Loucy (cell line): ENCODE measurements around the gene HOXD10.

Source experiments
- H2AFZ ChIP-seq: fragments of 200-600 bp; sonication (generic); 2 replicates; pipeline ENCODE4 v1.6.0; 2016; ENCODE audit warnings: antibody characterized with exemption, mild to moderate bottlenecking, low read length, moderate library complexity
- H3F3A ChIP-seq: fragments of 200-600 bp; 2 replicates; pipeline ENCODE4 v1.6.0; 2016; ENCODE audit warnings: antibody characterized with exemption, low read depth, mild to moderate bottlenecking
- H3K27me3 ChIP-seq: fragments of 200-600 bp; sonication (generic); 2 replicates; pipeline ENCODE4 v1.6.1; 2014; ENCODE audit warnings: low read length, mild to moderate bottlenecking; ENCODE audit not compliant: insufficient read depth, poor library complexity, severe bottlenecking
- H3K36me3 ChIP-seq: fragments of 200-600 bp; sonication (generic); 2 replicates; pipeline ENCODE4 v1.6.1; 2016; ENCODE audit warnings: low read length; ENCODE audit not compliant: insufficient read depth
- H3K4me1 ChIP-seq: fragments of 200-600 bp; sonication (generic); 2 replicates; pipeline ENCODE4 v1.5.1; 2014; ENCODE audit warnings: low read length, mild to moderate bottlenecking; ENCODE audit not compliant: insufficient read depth, poor library complexity, severe bottlenecking
- H3K4me2 ChIP-seq: fragments of 200-600 bp; sonication (generic); 2 replicates; pipeline ENCODE4 v1.6.0; 2014; ENCODE audit warnings: antibody characterized with exemption, low read length, low read depth, mild to moderate bottlenecking; ENCODE audit not compliant: poor library complexity, severe bottlenecking
- H3K4me3 ChIP-seq: fragments of 200-600 bp; sonication (generic); 2 replicates; pipeline ENCODE4 v1.5.1; 2014; ENCODE audit warnings: low read length, mild to moderate bottlenecking, mixed read lengths; ENCODE audit not compliant: poor library complexity, severe bottlenecking
- H3K79me2 ChIP-seq: fragments of 200-600 bp; sonication (generic); 2 replicates; pipeline ENCODE4 v1.6.1; 2014; ENCODE audit warnings: low read length; ENCODE audit not compliant: insufficient read depth
- H3K9ac ChIP-seq: fragments of 200-600 bp; sonication (generic); 2 replicates; pipeline ENCODE4 v1.6.0; 2014; ENCODE audit warnings: mild to moderate bottlenecking, low read depth, low read length, moderate library complexity; ENCODE audit not compliant: poor library complexity, severe bottlenecking
- H3K9me2 ChIP-seq: fragments of 200-600 bp; sonication (generic); replicated peaks from 2 replicates; pipeline ENCODE4 v1.6.1; 2016; ENCODE audit warnings: low read depth, low read length, mixed read lengths
- H3K9me3 ChIP-seq: fragments of 200-600 bp; sonication (generic); 2 replicates; pipeline ENCODE4 v1.6.1; 2014; ENCODE audit warnings: mild to moderate bottlenecking, antibody characterized with exemption, low read length, low read depth; ENCODE audit not compliant: insufficient read depth
- H4K20me1 ChIP-seq: fragments of 200-600 bp; sonication (generic); 2 replicates; pipeline ENCODE4 v1.6.0; 2014; ENCODE audit warnings: antibody characterized with exemption, low read length, mild to moderate bottlenecking; ENCODE audit not compliant: insufficient read depth, poor library complexity, severe bottlenecking
- EZH2phosphoT487 ChIP-seq: fragments of 200-600 bp; IDR thresholded peaks from 2 replicates; pipeline ENCODE4 v1.6.1; 2018; ENCODE audit warnings: antibody characterized with exemption, mild to moderate bottlenecking, moderate library complexity, borderline replicate concordance
- TF ChIP-seq, protein P1 (sequence below): fragments of 200-600 bp; sonication (generic); conservative IDR thresholded peaks from 2 replicates; pipeline ENCODE4 v1.5.1; 2014; ENCODE audit warnings: mild to moderate bottlenecking, antibody characterized with exemption, low read length

The HOXD10 gene

DNA sequence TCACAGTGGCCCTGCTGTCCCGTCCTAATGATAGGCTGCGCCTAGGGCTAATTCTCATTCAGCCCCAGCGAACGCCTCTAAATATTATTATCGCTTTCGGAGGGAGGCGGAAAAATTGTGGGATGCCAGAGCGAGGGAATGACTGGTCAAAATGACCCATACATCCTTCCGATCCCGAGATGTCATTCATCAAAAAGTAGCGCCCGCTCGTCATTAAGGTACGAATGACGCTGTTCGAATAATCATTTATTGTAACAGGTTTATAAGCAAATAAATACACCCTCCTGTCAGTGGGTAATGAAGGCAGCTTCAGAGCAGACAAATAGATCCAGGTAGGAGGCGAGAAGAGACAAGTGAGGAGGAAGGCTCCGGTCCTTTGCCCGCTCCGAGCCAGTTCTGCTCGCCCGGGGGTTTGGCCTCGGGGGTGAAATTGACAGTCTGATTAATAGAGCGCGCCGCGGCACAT, 32.7 kb upstream of the HOXD10 start, which contains the start of gene EVX2:
TSS of gene EVX2 (minus strand) at position 167 of the 466 bp plus-strand sequence. CDS start 186 bp downstream, outside the sequence.
- Histone ChIP-seq H3K9me3 (no peaks in the 10 kb centered on the region), H4K20me1 (no peaks in the 10 kb centered on the region), H3K4me1 (no peaks in the 10 kb centered on the region), H3K9ac (no peak within 1 kb of the TSS), H2AFZ (no peak within 1 kb of the TSS), H3K27me3 (no peaks in the 10 kb centered on the region), H3K4me2 (no peak within 1 kb of the TSS), H3K79me2 (no peaks in the 10 kb centered on the region), H3K4me3 (no peak within 1 kb of the TSS), H3K36me3 (no peaks in the 10 kb centered on the region), H3K9me2 (no peaks in the 10 kb centered on the region), H3F3A (no peaks in the 10 kb centered on the region)
- TF ChIP-seq, protein P1, sequence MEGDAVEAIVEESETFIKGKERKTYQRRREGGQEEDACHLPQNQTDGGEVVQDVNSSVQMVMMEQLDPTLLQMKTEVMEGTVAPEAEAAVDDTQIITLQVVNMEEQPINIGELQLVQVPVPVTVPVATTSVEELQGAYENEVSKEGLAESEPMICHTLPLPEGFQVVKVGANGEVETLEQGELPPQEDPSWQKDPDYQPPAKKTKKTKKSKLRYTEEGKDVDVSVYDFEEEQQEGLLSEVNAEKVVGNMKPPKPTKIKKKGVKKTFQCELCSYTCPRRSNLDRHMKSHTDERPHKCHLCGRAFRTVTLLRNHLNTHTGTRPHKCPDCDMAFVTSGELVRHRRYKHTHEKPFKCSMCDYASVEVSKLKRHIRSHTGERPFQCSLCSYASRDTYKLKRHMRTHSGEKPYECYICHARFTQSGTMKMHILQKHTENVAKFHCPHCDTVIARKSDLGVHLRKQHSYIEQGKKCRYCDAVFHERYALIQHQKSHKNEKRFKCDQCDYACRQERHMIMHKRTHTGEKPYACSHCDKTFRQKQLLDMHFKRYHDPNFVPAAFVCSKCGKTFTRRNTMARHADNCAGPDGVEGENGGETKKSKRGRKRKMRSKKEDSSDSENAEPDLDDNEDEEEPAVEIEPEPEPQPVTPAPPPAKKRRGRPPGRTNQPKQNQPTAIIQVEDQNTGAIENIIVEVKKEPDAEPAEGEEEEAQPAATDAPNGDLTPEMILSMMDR = no peak

DNA sequence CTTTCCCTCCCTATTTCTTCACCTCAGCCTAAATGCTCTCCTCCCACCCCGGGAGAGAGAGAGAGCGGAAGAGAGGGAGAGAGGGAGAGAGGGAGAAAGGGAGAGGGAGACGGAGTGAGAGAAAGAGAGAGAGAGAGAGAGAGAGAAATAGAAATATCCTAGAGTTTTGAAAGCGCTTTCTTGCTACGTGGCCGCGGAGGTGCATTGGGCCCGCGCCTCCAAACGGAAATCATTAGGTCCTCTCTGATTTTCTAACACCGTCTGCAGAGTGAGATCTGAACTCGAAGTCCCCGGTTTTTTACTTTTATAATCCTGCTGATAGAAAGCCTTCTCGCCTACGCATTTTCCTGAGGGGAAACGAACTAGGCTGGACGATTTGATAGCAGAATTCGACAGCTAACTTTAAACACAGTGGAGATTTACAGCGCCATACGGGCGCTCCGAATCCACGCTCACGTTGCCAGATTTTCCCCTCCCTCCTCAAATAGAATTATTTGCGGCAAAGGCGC, 31.9 kb upstream of the HOXD10 start:
- H3K27me3 ChIP-seq = no peaks in the 10 kb centered on the region
- H3K4me1 ChIP-seq = no peaks in the 10 kb centered on the region
- H3F3A ChIP-seq = no peaks in the 10 kb centered on the region
- H3K4me3 ChIP-seq = no peak overlapping the region
- H3K9me2 ChIP-seq = no peaks in the 10 kb centered on the region
- H2AFZ ChIP-seq = no peak overlapping the region
- H3K4me2 ChIP-seq = no peak overlapping the region
- no peaks in the 10 kb centered on the region for H3K9me3 ChIP-seq
- TF ChIP-seq, protein P1 = no peak
- no peak for TF ChIP-seq EZH2phosphoT487
- H3K36me3 ChIP-seq = no peaks in the 10 kb centered on the region
- H3K79me2 ChIP-seq = no peaks in the 10 kb centered on the region
- H3K9ac ChIP-seq = no peak overlapping the region
- no peaks in the 10 kb centered on the region for H4K20me1 ChIP-seq

DNA sequence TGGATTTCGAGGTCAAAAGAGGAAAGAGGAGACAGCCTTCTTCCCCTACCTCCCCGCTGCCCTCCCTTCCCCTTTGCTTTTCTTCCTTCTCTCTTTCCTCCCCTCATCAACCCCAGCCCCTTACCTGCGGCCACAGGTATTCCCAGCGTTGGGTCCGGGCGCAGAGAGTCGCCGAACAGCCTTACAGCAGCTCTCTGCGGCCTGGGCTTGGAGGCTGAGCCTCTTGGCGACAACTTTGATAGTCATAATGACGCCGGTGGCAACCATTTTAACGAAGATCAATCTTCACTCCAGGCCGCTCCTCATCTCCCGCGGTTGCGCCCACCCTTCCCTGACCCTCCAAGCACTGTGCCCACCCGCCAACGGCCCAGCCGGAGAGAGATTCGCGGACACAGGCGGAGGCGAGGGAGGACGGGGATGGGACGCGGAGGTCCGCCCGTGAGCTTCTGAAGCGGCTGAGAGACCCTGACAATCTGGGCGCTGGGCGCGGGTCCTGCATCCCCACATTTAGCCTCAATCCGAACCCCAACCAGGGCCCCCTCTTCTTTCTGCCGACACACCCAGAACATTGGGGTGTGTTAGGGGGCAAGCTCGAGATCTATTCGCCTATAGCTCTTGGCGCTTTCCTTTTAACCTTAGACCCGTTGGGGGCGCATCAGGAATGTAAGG, 31.3 kb upstream of the HOXD10 start:
- no peaks in the 10 kb centered on the region for H3K36me3 ChIP-seq
- H3K27me3 ChIP-seq = no peaks in the 10 kb centered on the region
- no peaks in the 10 kb centered on the region for H3K9me2 ChIP-seq
- no peak overlapping the region for H2AFZ ChIP-seq
- no peak overlapping the region for H3K9ac ChIP-seq
- H4K20me1 ChIP-seq = no peaks in the 10 kb centered on the region
- H3F3A ChIP-seq = no peaks in the 10 kb centered on the region
- no peaks in the 10 kb centered on the region for H3K4me1 ChIP-seq
- TF ChIP-seq EZH2phosphoT487 = no peak
- TF ChIP-seq, protein P1 = no peak
- no peak overlapping the region for H3K4me3 ChIP-seq
- no peak overlapping the region for H3K4me2 ChIP-seq
- no peaks in the 10 kb centered on the region for H3K9me3 ChIP-seq
- no peaks in the 10 kb centered on the region for H3K79me2 ChIP-seq
